ENCODE data around the gene ETV6. TPM values are rescaled to one million over a fixed set of nuclear protein-coding genes. Genes with fewer than 3 reads are reported as not detected.
"Not testable (repeated sequence)": the region's sequence is repeated elsewhere in the genome, so short reads cannot be mapped to it uniquely, and the experiment has no call there.

The ETV6 gene
- total RNA-seq, 1 donor from 2014 or later = 31.4 TPM

GRCh38 chr12:11615481-11615880 lies 34.0 kb upstream of the ETV6 start:
- no peaks in the 10 kb centered on the region for H3K36me3 Mint-ChIP-seq
- H3K4me3 Mint-ChIP-seq = no peak overlapping the region
- no peaks in the 10 kb centered on the region for H3K9me3 Mint-ChIP-seq
- no peak for TF ChIP-seq CTCF (IDR thresholded peaks at IDR 0.05; ENCODE audit: unreplicated experiment)
- H3K27ac Mint-ChIP-seq = no peak overlapping the region
- no peaks in the 10 kb centered on the region for H3K4me1 Mint-ChIP-seq
- H3K27me3 Mint-ChIP-seq (ENCODE audit: low read depth) = no peaks in the 10 kb centered on the region
- no peak for DNase-seq (ENCODE audit: low spot score in 2 of 2, unreplicated experiment in 2 of 2)

GRCh38 chr12:11618046-11618445 lies 31.4 kb upstream of the ETV6 start:
- no peak for DNase-seq (ENCODE audit: low spot score in 2 of 2, unreplicated experiment in 2 of 2)
- Mint-ChIP-seq H3K9me3 (no peaks in the 10 kb centered on the region), H3K4me3 (no peak overlapping the region), H3K36me3 (no peaks in the 10 kb centered on the region), H3K27me3 (ENCODE audit: low read depth) (no peaks in the 10 kb centered on the region), H3K4me1 (peaks cover 9% of the 10 kb centered on the region), H3K27ac (no peak overlapping the region)
- TF ChIP-seq CTCF (IDR thresholded peaks at IDR 0.05; ENCODE audit: unreplicated experiment) = no peak

GRCh38 chr12:11621797-11622423 lies 27.6 kb upstream of the ETV6 start:
- Mint-ChIP-seq H3K4me1 (peaks cover 18% of the 10 kb centered on the region), H3K36me3 (peaks cover 5% of the 10 kb centered on the region), H3K27ac (no peak overlapping the region), H3K9me3 (peaks cover 12% of the 10 kb centered on the region), H3K4me3 (no peak overlapping the region), H3K27me3 (ENCODE audit: low read depth) (no peaks in the 10 kb centered on the region)
- no peak for TF ChIP-seq CTCF (IDR thresholded peaks at IDR 0.05; ENCODE audit: unreplicated experiment)
- DNase-seq (ENCODE audit: low spot score in 2 of 2, unreplicated experiment in 2 of 2) = no peak

GRCh38 chr12:11622876-11623281 lies 26.6 kb upstream of the ETV6 start:
- Mint-ChIP-seq H3K4me1 (peaks cover 18% of the 10 kb centered on the region), H3K9me3 (peaks cover 12% of the 10 kb centered on the region), H3K27me3 (ENCODE audit: low read depth) (no peaks in the 10 kb centered on the region), H3K4me3 (no peak overlapping the region), H3K36me3 (peaks cover 5% of the 10 kb centered on the region), H3K27ac (peak overlapping the region; percentile 47)
- no peak for DNase-seq (ENCODE audit: low spot score in 2 of 2, unreplicated experiment in 2 of 2)
- TF ChIP-seq CTCF (IDR thresholded peaks at IDR 0.05; ENCODE audit: unreplicated experiment) = no peak

GRCh38 chr12:11623382-11623781 lies 26.1 kb upstream of the ETV6 start:
- H3K27me3 Mint-ChIP-seq (ENCODE audit: low read depth) = no peaks in the 10 kb centered on the region
- peak overlapping the region; percentile 47 for H3K27ac Mint-ChIP-seq
- peaks cover 5% of the 10 kb centered on the region for H3K36me3 Mint-ChIP-seq
- H3K9me3 Mint-ChIP-seq = peaks cover 12% of the 10 kb centered on the region
- no peak for TF ChIP-seq CTCF (IDR thresholded peaks at IDR 0.05; ENCODE audit: unreplicated experiment)
- DNase-seq (ENCODE audit: low spot score in 2 of 2, unreplicated experiment in 2 of 2) = no peak
- peaks cover 18% of the 10 kb centered on the region for H3K4me1 Mint-ChIP-seq
- no peak overlapping the region for H3K4me3 Mint-ChIP-seq

- Mint-ChIP-seq H3K36me3 (peaks cover 5% of the 10 kb centered on the region), H3K4me1 (peaks cover 18% of the 10 kb centered on the region), H3K9me3 (peaks cover 12% of the 10 kb centered on the region), H3K27me3 (ENCODE audit: low read depth) (no peaks in the 10 kb centered on the region), H3K27ac (peak overlapping the region; percentile 56), H3K4me3 (no peak overlapping the region)
- DNase-seq (ENCODE audit: low spot score in 2 of 2, unreplicated experiment in 2 of 2) = no peak
- no peak for TF ChIP-seq CTCF (IDR thresholded peaks at IDR 0.05; ENCODE audit: unreplicated experiment)
These were observed 25.4 kb upstream of the ETV6 start for GRCh38 chr12:11624116-11624515.

GRCh38 chr12:11627709-11628108 lies 21.8 kb upstream of the ETV6 start:
- Mint-ChIP-seq H3K9me3 (peaks cover 12% of the 10 kb centered on the region), H3K4me1 (peaks cover 13% of the 10 kb centered on the region)
- not testable (repeated sequence) for H3K27me3 Mint-ChIP-seq (ENCODE audit: low read depth); H3K36me3 Mint-ChIP-seq; H3K4me3 Mint-ChIP-seq; H3K27ac Mint-ChIP-seq; DNase-seq (ENCODE audit: low spot score in 2 of 2, unreplicated experiment in 2 of 2)
